Measurements from ENCODE around the gene ICAM5.

The ICAM5 gene

GRCh38 chr19:10292206-10292788 lies 2.5 kb downstream of the ICAM5 start:
- no peak for DNase-seq (ENCODE audit: low read depth)

GRCh38 chr19:10292789-10293636 lies 3.3 kb downstream of the ICAM5 start:
- no peak for DNase-seq (ENCODE audit: low read depth)

GRCh38 chr19:10293637-10294367 lies 4.0 kb downstream of the ICAM5 start:
- no peak for DNase-seq (ENCODE audit: low read depth)

- DNase-seq (ENCODE audit: low read depth), result no peak
These were observed 4.6 kb downstream of the ICAM5 start for GRCh38 chr19:10294368-10294697.

- no peak for DNase-seq (ENCODE audit: low read depth)
These were observed 5.6 kb downstream of the ICAM5 start for GRCh38 chr19:10295305-10295846.

- DNase-seq (ENCODE audit: low read depth), result no peak
These were observed 6.3 kb downstream of the ICAM5 start for GRCh38 chr19:10295847-10296591.

GRCh38 chr19:10299545-10300458 lies 10.1 kb downstream of the ICAM5 start:
- no peak for DNase-seq (ENCODE audit: low read depth)

GRCh38 chr19:10305139-10305806 lies 15.5 kb downstream of the ICAM5 start:
- no peak for DNase-seq (ENCODE audit: low read depth)

- DNase-seq (ENCODE audit: low read depth), result no peak
These were observed 16.6 kb downstream of the ICAM5 start for GRCh38 chr19:10306327-10306726.

GRCh38 chr19:10309423-10309822 lies 19.7 kb downstream of the ICAM5 start, which contains the start of gene ZGLP1:
Gene ZGLP1, minus strand, starts transcription at chr19:10309815.
- no peak for DNase-seq (ENCODE audit: low read depth)

- DNase-seq (ENCODE audit: low read depth), result peak; percentile 57
These were observed 25.8 kb downstream of the ICAM5 start, which contains the start of gene FDX2 for GRCh38 chr19:10315335-10316214. Gene FDX2, minus strand, starts transcription at chr19:10316015. Its CDS starts 19 bp downstream, at chr19:10315996.

GRCh38 chr19:10316229-10317044 lies 26.7 kb downstream of the ICAM5 start:
- DNase-seq (ENCODE audit: low read depth), result no peak

- DNase-seq (ENCODE audit: low read depth), result no peak
These were observed 27.5 kb downstream of the ICAM5 start for GRCh38 chr19:10317045-10317856.

- DNase-seq (ENCODE audit: low read depth), result no peak
These were observed 28.2 kb downstream of the ICAM5 start for GRCh38 chr19:10317857-10318462.

GRCh38 chr19:10318807-10319682 lies 29.3 kb downstream of the ICAM5 start:
- no peak for DNase-seq (ENCODE audit: low read depth)
